ENCODE measurements around the gene C6orf47. TPM values are rescaled to one million over a fixed set of nuclear protein-coding genes. Genes with fewer than 3 reads are reported as not detected.

Gene C6orf47
- polyA plus RNA-seq, 4 donors: 20.0 to 22.5 (median 20.7) TPM

DNA sequence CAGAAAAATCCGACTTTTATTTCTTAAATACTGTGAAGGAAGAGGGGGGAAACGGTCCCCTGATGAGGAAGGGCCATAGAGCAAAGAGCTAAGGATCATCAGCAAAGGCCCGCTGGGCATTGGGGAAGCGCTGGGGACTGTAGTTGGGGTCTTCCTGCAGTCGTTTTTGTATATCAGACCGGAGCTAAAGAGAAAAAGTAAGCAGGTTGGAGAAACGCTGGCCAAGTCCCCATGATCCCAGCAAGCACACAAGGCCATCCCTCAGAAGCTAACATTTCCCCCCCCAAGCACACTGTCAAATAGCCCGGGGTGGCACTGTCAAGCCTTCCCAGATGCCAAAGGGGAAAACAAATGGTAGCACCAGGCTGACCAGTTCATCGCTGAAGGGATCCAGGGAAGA, 21.5 kb downstream of the C6orf47 start:
- DNase-seq (ENCODE audit: low read depth in 4 of 4, low spot score in 3 of 4): no peak

DNA sequence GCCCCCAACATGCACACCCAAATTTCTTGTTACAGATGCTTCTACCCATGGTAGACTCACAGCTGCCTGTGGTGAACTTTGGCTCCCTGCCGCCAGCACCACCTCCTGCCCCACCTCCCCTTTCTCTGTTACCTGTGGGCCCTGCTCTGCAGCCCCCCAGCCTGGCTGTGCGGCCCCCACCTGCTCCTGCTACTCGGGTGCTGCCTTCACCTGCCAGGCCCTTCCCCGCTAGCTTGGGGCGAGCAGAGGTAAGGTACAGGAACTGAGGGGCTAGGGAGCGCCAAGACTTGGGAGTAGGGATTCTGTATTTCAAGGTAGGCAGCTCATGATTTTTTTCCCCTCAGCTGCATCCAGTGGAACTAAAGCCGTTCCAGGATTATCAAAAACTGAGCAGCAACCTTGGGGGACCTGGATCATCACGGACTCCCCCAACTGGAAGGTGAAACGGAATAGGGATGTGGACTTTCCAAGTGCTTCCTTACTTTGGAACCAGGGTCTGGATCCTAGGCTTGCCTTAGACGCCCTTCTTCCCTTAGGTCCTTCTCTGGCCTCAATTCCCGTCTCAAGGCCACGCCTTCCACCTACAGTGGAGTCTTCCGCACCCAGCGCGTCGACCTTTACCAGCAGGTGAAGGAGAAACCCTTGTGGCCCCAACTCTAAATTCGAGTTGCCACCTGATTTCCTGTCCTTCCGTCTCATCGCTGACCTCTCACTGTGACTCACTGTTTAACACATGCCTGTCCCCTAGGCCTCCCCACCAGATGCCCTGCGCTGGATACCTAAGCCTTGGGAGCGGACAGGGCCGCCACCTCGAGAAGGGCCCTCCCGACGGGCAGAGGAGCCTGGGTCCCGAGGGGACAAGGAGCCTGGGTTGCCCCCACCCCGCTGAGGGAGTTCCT, 23.6 kb downstream of the C6orf47 start:
- DNase-seq (ENCODE audit: low read depth in 4 of 4, low spot score in 3 of 4): no peak

DNA sequence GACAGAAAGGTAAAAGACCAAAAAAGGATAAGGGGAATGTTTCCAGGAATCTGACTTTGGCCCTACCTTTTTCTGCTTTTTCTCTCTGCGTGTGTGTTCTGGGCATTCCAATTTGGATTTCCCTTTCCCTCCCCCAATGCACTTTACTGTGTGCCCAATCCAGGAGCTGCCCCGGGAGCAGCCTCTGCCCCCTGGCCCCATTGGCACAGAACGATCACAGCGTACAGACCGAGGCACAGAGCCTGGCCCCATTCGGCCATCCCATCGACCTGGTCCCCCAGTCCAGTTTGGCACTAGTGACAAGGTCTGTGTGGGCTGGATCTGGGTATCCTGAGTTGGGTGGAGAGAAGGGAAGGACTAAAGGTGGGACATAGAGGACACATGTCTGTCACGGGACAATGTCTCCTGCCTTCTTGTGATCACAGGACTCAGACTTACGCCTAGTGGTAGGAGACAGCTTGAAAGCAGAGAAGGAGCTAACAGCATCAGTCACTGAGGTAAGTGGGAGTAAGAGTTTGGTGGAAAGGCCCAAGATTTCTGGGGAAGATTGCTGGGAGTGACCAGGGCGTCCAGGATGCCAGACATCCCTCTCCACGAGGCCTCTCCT, 25.5 kb downstream of the C6orf47 start:
- DNase-seq (ENCODE audit: low read depth in 4 of 4, low spot score in 3 of 4): no peak

DNA sequence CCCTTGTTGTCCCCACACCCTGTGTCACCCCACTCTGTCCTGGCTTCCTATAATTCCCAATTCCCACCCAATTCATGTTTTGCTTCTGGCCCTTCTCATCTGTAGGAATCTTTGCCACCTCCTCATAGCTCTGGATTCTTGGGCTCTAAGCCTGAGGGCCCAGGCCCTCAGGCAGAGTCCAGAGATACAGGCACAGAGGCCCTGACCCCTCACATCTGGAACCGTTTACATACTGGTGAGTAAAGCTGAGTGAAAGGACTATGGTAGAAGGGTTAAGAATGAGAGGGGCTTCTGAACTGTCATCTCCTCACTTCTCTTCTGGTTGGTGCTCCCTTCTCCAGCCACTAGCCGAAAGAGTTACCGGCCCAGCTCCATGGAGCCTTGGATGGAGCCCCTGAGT, 26.4 kb downstream of the C6orf47 start:
- no peak for DNase-seq (ENCODE audit: low read depth in 4 of 4, low spot score in 3 of 4)

DNA sequence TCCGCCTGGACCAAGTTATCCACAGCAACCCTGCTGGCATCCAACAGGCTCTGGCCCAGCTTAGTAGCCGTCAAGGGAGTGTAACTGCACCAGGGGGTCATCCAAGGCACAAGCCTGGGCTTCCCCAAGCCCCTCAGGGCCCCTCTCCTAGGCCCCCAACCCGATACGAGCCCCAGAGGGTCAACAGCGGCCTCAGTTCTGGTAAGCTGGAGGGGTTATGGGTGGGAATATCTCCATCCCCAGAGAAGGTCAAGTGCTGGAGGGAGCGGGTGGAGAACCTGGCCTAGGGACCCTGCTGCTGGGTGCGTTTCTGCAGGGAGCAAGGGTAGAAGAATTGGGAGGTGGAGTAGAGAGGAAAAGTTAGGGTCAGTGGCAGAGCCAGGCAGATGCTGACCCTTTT, 27.1 kb downstream of the C6orf47 start:
- no peak for DNase-seq (ENCODE audit: low read depth in 4 of 4, low spot score in 3 of 4)

DNA sequence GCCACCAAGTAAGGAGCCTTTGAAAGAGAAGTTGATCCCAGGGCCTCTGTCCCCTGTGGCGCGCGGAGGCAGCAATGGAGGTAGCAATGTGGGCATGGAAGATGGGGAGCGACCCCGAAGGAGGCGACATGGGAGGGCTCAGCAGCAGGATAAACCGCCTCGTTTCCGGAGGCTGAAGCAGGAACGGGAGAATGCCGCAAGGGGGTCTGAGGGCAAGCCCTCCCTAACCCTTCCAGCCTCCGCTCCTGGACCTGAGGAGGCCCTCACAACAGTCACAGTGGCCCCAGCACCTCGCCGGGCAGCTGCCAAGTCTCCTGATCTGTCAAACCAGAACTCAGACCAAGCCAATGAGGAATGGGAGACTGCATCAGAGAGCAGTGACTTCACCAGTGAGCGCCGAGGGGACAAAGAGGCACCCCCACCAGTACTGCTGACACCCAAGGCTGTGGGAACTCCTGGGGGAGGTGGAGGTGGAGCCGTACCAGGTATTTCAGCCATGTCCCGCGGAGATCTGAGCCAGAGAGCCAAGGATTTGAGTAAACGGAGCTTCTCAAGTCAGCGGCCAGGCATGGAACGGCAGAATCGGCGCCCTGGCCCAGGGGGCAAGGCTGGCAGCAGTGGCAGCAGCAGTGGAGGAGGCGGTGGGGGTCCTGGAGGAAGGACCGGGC, 28.2 kb downstream of the C6orf47 start:
- no peak for DNase-seq (ENCODE audit: low read depth in 4 of 4, low spot score in 3 of 4)

DNA sequence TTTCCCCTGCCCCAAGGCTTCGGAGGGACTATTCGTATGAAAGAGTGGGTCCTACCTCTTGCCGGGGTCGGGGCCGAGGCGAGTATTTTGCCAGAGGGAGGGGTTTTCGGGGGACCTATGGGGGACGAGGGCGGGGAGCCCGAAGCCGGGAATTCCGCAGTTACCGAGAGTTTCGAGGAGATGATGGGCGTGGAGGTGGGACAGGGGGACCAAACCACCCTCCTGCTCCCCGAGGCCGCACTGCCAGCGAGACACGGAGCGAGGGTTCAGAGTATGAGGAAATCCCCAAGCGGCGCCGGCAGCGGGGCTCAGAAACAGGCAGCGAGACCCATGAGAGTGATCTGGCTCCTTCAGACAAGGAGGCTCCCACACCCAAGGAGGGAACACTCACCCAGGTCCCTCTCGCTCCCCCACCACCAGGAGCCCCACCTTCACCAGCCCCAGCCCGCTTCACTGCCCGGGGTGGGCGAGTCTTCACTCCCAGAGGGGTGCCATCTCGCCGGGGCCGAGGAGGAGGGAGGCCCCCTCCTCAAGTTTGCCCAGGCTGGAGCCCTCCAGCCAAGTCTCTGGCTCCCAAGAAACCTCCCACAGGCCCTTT, 28.8 kb downstream of the C6orf47 start:
- DNase-seq (ENCODE audit: low read depth in 4 of 4, low spot score in 3 of 4): no peak

DNA sequence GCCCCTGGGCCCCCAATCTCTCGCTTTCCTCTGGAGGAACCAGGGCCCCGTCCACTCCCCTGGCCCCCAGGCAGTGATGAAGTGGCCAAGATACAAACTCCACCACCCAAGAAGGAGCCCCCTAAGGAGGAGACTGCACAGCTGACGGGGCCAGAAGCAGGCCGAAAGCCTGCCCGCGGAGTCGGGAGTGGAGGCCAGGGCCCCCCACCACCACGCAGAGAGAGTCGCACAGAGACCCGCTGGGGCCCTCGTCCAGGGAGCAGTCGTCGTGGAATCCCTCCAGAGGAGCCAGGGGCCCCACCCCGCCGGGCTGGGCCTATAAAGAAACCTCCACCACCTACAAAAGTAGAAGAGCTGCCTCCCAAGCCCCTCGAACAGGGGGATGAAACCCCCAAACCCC, 29.4 kb downstream of the C6orf47 start:
- DNase-seq (ENCODE audit: low read depth in 4 of 4, low spot score in 3 of 4): no peak

DNA sequence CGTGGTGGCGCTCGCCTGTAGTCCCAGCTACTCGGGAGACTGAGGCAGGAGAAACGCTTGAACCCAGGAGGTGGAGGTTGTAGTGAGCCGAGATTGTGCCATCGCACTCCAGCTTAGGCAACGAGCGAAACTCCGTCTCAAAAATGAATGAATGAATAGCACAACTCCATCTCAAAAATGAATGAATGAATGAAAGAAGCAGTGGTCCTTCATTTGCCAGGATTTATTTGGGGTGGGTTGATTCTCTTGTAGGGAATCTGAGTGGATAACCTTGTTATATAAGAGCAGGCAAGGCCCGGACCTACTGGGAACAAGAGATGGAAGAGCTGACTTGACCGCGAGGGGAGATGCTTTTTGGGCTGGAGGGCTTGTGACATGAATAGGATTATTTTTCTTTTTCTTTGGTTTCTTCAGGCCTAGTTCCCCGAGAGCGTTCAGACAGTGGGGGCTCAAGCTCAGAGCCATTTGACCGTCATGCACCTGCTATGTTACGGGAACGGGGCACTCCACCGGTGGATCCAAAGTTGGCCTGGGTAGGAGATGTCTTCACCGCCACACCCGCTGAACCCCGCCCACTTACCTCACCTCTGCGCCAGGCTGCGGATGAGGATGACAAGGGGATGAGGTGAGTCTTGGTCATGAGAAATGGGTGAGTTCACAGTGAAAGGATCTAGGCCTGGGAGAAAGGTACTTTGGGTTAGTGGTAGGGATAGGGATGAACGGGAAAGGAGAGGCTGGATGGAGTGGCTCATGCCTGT, 30.2 kb downstream of the C6orf47 start:
- no peak for DNase-seq (ENCODE audit: low read depth in 4 of 4, low spot score in 3 of 4)

DNA sequence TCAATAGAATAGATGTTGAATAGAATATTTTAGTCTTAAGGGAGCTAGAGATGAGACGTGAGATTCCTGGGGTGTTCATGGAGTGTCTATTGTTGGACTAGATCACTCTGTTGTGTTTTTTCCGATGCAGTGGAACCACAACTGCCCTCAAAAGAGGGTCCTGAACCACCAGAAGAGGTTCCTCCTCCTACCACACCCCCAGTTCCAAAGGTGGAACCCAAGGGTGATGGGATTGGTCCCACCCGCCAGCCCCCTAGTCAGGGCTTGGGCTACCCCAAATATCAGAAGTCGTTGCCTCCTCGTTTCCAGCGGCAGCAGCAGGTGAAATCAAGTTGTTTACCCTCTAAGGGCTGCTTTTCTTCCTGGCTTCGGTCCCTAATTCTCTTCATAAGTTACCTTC, 31.6 kb downstream of the C6orf47 start:
- DNase-seq (ENCODE audit: low read depth in 4 of 4, low spot score in 3 of 4): no peak

DNA sequence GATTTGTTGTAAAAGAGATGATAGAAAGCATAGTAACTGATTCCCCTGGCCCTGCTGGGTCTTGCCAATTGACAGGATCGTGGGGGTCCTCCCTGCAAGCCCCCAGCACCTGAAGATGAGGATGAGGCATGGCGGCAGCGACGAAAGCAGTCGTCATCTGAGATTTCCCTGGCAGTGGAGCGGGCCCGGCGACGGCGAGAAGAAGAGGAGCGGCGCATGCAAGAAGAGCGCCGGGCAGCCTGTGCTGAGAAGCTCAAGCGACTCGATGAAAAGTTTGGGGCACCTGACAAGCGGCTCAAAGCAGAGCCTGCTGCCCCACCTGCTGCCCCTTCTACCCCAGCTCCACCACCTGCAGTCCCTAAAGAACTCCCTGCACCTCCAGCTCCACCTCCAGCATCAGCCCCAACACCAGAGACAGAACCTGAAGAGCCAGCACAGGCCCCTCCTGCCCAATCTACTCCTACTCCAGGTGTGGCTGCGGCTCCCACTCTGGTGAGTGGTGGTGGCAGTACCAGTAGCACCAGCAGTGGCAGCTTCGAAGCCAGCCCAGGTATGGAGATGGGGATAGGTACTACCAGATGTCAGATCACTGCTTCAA, 32.8 kb downstream of the C6orf47 start:
- no peak for DNase-seq (ENCODE audit: low read depth in 4 of 4, low spot score in 3 of 4)

DNA sequence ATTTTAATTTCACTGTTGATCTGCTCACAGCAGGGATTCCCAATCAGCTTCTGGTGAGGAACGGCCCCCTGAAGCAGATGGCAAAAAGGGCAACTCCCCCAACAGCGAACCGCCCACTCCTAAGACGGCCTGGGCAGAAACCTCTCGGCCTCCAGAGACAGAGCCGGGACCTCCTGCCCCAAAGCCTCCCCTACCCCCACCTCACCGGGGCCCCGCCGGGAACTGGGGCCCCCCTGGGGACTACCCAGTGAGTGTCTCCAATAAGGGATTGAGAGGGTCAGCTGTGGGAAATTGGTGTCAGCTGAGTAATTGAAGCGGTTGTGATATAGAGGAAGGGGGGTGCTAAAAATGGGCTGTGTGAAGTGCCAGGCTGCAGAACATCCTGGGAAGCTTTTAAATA, 33.6 kb downstream of the C6orf47 start:
- DNase-seq (ENCODE audit: low read depth in 4 of 4, low spot score in 3 of 4): no peak

DNA sequence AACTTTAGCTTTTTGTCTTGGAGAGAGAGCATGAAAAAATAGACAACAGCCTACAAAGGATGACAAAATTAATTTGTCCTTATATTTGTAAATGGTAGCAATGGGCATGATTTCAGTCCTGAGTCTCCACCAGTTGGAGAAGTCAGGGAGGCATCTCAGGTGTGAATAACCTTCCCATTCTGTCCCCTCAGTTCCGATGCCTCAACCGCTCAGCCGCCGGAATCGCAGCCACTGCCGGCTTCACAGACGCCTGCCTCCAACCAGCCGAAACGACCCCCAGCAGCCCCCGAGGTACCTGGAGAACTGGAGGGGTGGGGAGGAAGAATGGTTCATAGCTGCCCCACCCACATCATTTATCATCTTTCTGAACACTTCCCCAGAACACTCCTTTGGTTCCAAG, 36.5 kb downstream of the C6orf47 start:
- no peak for DNase-seq (ENCODE audit: low read depth in 4 of 4, low spot score in 3 of 4)

DNA sequence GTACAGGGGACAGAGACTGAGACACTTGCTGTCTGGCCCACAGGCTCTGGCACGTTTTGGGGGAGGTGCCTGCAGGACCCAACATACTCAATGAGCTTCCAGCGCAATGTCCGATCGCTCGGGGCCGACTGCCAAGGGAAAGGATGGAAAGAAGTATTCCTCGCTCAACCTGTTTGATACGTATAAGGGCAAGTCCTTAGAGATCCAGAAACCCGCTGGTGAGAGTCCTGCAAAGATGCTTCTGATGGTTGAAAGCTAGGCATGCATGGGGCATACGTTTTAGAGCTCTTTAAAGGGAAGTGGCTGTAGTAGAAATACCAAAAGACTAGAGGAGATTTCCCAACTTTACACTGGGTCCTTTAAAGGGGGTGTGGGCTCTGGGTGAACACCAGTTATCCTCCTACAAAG, 37.9 kb downstream of the C6orf47 start:
- no peak for DNase-seq (ENCODE audit: low read depth in 4 of 4, low spot score in 3 of 4)

DNA sequence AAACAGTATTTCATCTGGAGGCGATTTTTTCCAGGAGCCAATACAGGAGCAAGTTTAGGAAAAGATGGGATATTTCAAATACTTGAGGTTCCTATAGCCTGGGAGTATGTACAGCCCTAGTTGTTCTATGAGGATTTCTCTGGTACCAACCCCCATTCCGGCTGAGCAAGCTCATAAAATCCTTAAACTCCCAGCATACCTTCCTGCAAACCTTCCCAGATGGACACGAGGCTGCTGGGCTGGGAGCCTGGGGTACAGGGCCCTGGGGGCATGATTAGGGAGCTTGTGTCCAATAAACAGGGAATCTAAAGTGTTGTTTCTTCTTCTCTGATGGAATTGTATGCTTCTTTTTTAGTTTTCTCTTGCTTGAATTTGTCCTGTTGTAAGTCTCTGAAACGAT, 38.6 kb downstream of the C6orf47 start:
- DNase-seq (ENCODE audit: low read depth in 4 of 4, low spot score in 3 of 4): no peak

DNA sequence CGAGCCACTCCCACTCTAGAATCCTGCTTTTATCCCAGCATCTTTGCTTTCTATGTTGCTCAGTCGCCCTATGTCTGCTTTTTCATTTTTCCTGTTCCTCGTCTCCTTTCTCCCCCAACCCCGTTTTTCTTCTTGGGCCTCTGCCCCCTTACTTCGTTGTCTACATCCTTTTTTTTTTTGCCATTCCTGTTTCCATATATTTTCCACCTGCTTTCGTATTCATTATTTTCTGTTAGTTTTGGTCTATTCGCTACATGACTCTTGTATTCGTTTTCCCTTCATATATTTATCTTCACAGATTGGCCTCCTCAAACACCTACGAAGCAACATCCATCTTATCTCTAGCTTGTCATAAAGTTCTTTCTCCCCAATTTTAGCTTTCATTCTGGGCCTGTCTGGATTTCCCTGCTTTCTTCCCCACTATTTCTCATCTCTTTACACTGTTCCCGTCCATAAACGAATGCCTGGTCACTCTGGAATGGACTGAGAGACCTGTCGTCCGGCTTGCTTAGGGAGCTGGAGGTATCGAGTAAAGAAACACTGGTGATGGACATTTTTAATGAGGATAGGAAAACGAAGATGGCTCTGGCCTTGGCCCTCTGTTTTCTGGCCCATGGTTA, 39.1 kb downstream of the C6orf47 start:
- DNase-seq (ENCODE audit: low read depth in 4 of 4, low spot score in 3 of 4): no peak

DNA sequence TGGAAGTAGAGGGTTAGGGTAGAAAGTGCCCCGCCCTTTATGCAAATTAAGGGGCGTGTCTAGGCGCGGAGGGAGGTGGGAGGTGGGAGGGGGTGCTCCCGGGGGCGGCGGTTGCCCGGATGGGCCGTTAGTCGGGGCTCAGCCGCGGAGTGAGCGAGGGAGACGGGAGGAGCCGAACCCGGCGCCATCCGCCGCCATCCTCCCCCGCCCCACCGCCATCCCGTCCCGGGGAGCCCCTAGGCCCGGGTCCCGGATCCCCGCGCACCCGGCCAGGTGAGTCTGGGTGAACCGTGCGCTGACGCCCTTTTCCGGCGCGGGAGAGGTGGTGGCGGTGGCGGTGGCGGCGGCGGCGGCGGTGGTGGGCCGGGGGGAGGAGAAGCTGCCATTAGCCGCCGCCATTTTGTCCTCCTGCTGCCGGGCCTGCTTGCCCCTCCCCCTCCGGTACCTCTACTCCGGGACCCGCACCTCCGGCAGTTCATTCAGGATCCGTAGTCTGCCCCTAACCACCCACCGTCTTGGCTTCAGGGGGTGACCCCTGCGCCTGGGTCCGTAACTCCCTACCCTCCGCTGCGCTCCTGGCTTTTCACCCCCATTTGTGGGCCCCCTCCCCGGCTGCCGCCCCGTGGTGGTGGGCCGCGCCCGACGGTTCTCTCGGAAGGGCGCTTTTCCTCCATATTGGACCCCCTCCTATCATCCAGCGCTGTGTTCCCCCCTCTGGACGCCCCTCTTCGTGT, 39.8 kb downstream of the C6orf47 start, which contains the start of gene PRRC2A:
Gene PRRC2A (plus strand): TSS at position 130 of the 734 bp plus-strand sequence. CDS start 2,075 bp downstream, outside the sequence.
- peak in 3 of 4 donors; percentile 44 to 97 (median 65) for DNase-seq (ENCODE audit: low read depth in 4 of 4, low spot score in 3 of 4)

DNA sequence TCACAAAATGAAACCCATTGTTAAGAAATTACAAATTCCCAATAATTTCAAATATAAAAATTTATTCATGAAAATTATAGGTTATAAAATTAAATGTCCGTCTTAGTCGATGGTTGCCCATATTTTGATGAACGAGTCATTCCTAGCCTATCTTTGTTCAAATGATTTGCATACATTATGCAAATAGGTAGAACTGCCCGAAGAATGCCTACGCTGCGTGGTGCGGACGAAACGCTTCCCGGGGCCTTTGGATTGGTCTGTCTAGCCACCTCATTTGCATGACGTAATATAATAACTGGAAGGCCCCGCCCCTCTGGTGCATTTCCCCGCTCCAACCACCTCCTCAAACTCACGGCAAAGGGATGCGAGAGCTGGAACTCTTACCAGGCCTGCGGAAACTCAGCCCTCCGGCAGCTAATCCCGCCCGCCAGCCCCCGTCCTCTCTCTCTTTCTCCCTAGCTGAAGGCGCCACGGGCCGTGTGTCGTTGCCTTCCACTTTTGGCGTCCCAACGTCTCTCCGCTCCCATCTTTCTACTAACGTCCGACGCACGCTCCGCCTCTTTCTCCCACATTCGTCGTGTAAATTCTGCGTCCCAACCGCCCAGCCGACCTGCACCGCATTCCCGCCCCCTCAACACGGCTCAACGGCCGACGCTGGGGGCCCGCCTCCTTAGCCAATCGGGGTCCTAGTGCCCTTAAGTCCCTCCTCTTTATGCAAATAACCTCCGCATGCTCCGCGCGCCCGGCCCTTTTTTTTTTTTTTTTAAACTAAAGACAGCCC, 40.6 kb downstream of the C6orf47 start:
- peak; percentile 93 to 98 (median 96) for DNase-seq (ENCODE audit: low read depth in 4 of 4, low spot score in 3 of 4)

Data from right renal pelvis (tissue), 4 donors.